Chondrocyte (in vitro differentiated cells): ENCODE results near the gene MKKS. TPM values are rescaled to one million over a fixed set of nuclear protein-coding genes. Genes with fewer than 3 reads are reported as not detected.

Experiments
- DNase-seq: peaks from one replicate; pipeline ENCODE4 v3.0.0; 2021; ENCODE audit warnings: mixed read lengths, low spot score
- H3K27ac Mint-ChIP-seq: one replicate; pipeline ENCODE4 v1.8.0; 2021; ENCODE audit warnings: mild to moderate bottlenecking, moderate library complexity, mixed read lengths; ENCODE audit not compliant: unreplicated experiment
- H3K27me3 Mint-ChIP-seq: 2 replicates; pipeline ENCODE4 v1.8.0; 2021; ENCODE audit warnings: low read depth, mixed read lengths
- H3K36me3 Mint-ChIP-seq: 2 replicates; pipeline ENCODE4 v1.8.0; 2021; ENCODE audit warnings: low read depth, mixed read lengths
- H3K4me1 Mint-ChIP-seq: 2 replicates; pipeline ENCODE4 v1.8.0; 2021; ENCODE audit warnings: low read depth, mild to moderate bottlenecking, mixed read lengths
- H3K4me3 Mint-ChIP-seq: one replicate; pipeline ENCODE4 v1.8.0; 2021; ENCODE audit warnings: mild to moderate bottlenecking, moderate library complexity, mixed read lengths; ENCODE audit not compliant: unreplicated experiment
- H3K9me3 Mint-ChIP-seq: 2 replicates; pipeline ENCODE4 v1.8.0; 2021; ENCODE audit warnings: low read depth, mixed read lengths
- total RNA-seq: library from RNA; stranded (reverse); gene quantifications from 3 replicates; pipeline ENCODE4 v1.2.1, GENCODE V29; 2021
- TF ChIP-seq, protein P1 (sequence below): fragments of 200-600 bp; sonication (generic); IDR thresholded peaks from 2 replicates; pipeline ENCODE4 v1.5.0; 2021; ENCODE audit warnings: antibody characterized with exemption, mild to moderate bottlenecking, moderate library complexity

Gene MKKS
- total RNA-seq, 1 donor from 2014 or later = 12.6 TPM

DNA sequence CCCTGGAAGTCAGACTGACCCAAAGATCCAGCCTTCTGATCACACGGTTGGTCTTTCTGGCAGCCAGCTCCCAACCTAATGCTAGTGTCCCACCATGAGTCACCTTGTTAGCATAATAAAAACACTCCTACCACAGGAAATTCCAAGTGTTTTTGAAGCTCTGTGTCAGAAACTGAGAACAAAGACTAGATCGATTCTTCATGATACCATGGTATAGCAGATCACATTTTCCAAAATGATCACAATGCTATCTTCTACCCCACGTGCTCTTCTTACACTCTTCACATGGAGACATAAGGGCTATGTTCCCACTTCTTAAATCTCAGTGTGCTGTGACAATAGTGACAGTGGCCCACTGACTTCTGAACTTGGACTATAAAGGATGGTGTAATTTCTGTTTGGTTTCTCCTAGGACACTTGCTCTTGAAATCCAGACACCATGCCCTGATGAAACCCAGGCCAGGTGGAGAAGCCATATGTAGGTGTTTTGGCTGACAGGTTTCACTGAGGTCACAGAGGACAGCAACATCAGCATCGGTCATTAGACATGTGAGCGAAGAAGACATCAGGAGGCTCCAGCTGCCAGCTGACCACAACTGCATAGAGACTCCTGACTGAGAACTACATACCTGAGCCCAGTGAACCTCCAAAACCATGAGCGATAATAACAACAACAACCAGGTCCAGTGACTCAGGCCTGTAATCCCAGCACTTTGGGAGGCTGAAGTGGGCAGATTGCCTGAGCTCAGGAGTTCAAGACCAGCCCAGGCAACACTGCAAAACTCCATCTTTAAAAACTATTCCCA is 57.5 kb downstream of the MKKS start:
- H3K27me3 Mint-ChIP-seq = no peaks in the 10 kb centered on the region
- TF ChIP-seq, protein P1, sequence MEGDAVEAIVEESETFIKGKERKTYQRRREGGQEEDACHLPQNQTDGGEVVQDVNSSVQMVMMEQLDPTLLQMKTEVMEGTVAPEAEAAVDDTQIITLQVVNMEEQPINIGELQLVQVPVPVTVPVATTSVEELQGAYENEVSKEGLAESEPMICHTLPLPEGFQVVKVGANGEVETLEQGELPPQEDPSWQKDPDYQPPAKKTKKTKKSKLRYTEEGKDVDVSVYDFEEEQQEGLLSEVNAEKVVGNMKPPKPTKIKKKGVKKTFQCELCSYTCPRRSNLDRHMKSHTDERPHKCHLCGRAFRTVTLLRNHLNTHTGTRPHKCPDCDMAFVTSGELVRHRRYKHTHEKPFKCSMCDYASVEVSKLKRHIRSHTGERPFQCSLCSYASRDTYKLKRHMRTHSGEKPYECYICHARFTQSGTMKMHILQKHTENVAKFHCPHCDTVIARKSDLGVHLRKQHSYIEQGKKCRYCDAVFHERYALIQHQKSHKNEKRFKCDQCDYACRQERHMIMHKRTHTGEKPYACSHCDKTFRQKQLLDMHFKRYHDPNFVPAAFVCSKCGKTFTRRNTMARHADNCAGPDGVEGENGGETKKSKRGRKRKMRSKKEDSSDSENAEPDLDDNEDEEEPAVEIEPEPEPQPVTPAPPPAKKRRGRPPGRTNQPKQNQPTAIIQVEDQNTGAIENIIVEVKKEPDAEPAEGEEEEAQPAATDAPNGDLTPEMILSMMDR = no peak
- H3K27ac Mint-ChIP-seq = no peak overlapping the region
- peaks cover 7% of the 10 kb centered on the region for H3K4me1 Mint-ChIP-seq
- H3K9me3 Mint-ChIP-seq = peaks cover 17% of the 10 kb centered on the region
- peaks cover 4% of the 10 kb centered on the region for H3K36me3 Mint-ChIP-seq
- no peak for DNase-seq
- no peak overlapping the region for H3K4me3 Mint-ChIP-seq

- no peak overlapping the region for H3K27ac Mint-ChIP-seq
- peaks cover 17% of the 10 kb centered on the region for H3K9me3 Mint-ChIP-seq
These were observed 58.8 kb downstream of the MKKS start for GRCh38 chr20:10375191-10375590.

DNA sequence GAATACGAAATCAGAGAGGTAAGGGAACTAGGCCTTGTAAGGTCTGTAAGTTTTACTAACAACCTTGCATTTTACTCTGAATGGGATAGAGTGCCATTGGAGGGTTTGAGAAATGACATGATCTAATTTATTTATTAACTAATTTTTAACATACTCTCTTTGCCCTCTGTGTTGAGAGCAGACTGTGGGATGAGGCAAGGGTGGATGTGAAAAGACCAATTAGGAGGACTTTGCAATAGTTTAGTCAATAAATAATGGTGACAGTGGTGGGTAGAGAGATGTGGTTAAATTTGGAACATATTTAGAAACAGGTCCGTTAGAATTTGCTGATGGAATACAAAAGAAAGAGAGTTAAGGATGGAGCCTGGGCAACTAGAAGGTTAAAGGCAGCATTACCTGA is 60.0 kb downstream of the MKKS start:
- H3K27ac Mint-ChIP-seq = no peak overlapping the region
- H3K4me1 Mint-ChIP-seq = peaks cover 22% of the 10 kb centered on the region
- no peak for DNase-seq
- H3K27me3 Mint-ChIP-seq = no peaks in the 10 kb centered on the region
- peaks cover 4% of the 10 kb centered on the region for H3K36me3 Mint-ChIP-seq
- TF ChIP-seq, protein P1 = no peak
- H3K4me3 Mint-ChIP-seq = no peak overlapping the region
- peaks cover 12% of the 10 kb centered on the region for H3K9me3 Mint-ChIP-seq

More at GRCh38 chr20:10375191-10375590, 58.8 kb downstream of the MKKS start:
- peaks cover 10% of the 10 kb centered on the region for H3K4me1 Mint-ChIP-seq
- H3K27me3 Mint-ChIP-seq = no peaks in the 10 kb centered on the region
- no peak overlapping the region for H3K4me3 Mint-ChIP-seq
- TF ChIP-seq, protein P1 = no peak
- peaks cover 4% of the 10 kb centered on the region for H3K36me3 Mint-ChIP-seq
- DNase-seq = no peak

- Mint-ChIP-seq H3K36me3 (peaks cover 4% of the 10 kb centered on the region), H3K9me3 (peaks cover 9% of the 10 kb centered on the region), H3K27me3 (no peaks in the 10 kb centered on the region), H3K27ac (no peak overlapping the region), H3K4me3 (no peak overlapping the region), H3K4me1 (peaks cover 20% of the 10 kb centered on the region)
- no peak for DNase-seq
- TF ChIP-seq, protein P1 = no peak
These were observed 62.6 kb downstream of the MKKS start for GRCh38 chr20:10371467-10371866.

- Mint-ChIP-seq H3K9me3 (peaks cover 2% of the 10 kb centered on the region), H3K4me3 (no peak overlapping the region), H3K27ac (no peak overlapping the region), H3K4me1 (peaks cover 14% of the 10 kb centered on the region), H3K27me3 (no peaks in the 10 kb centered on the region), H3K36me3 (peaks cover 1% of the 10 kb centered on the region)
- TF ChIP-seq, protein P1 = no peak
- DNase-seq = no peak
These were observed 63.7 kb downstream of the MKKS start for GRCh38 chr20:10370091-10370887.
